HCT116 (cell line): ENCODE measurements around the gene LAMTOR5. TPM values are rescaled to one million over a fixed set of nuclear protein-coding genes. Genes with fewer than 3 reads are reported as not detected.

ENCODE experiments used
- ATAC-seq: fragments of 200-7000 bp; cut with Tn5 transposase; 2 replicates; pipeline ENCODE4 v1.9.1; 2020; ENCODE audit warnings: mild to moderate bottlenecking, moderate library complexity
- BruUV-seq: library from RNA; stranded (reverse); fragments of 400-500 nt; replicated peaks from 2 replicates; lab custom pipeline; 2021; lab: Mats Ljungman, UMichigan
- CTCF ChIA-PET: fragments of 300-600 bp; sonication (Branson Sonifier 250); formaldehyde crosslinking; loops from one replicate; lab custom pipeline; 2021; ENCODE audit warnings: antibody characterized with exemption; lab: Charles Lee
- POLR2A ChIA-PET: fragments of 300-600, 350-600 bp; sonication (Branson Sonifier 250); formaldehyde crosslinking; loops from one replicate; lab custom pipeline; 2021; ENCODE audit warnings: antibody characterized with exemption; lab: Charles Lee
- RAD21 ChIA-PET, 2 experiments: fragments of 300-600 bp; sonication (Branson Sonifier 250); formaldehyde crosslinking; loops; one replicate each; lab custom pipeline; 2023; ENCODE audit warnings: low total read pairs in 2 of 2; ENCODE audit not compliant: uncharacterized antibody in 2 of 2, unreplicated experiment in 2 of 2, low non-redundant PET in 1 of 2; lab: Charles Lee
- DNase-seq: peaks from one replicate; pipeline ENCODE4 v3.0.0-alpha.2; 2010; ENCODE audit warnings: low read depth, low spot score
- H2AFZ ChIP-seq: fragments of 200-600 bp; shearing (Covaris generic), sonication (generic); 2 replicates; pipeline ENCODE4 v1.6.1; 2017; ENCODE audit warnings: low read depth, mixed run types, mixed read lengths, antibody characterized with exemption, low read length; ENCODE audit not compliant: poor library complexity, severe bottlenecking
- H3K27ac ChIP-seq: 2 replicates; pipeline ENCODE4 v1.5.1; 2012; ENCODE audit warnings: low read depth, low read length
- H3K27me3 ChIP-seq: fragments of 200-600 bp; sonication (generic); 2 replicates; pipeline ENCODE4 v1.6.1; 2016; ENCODE audit warnings: mixed run types, low read length, mixed read lengths; ENCODE audit not compliant: insufficient read depth
- H3K36me3 ChIP-seq, 2 experiments: fragments of 200-500 bp in 1 of 2; fragments of 200-600 bp in 1 of 2; sonication (Bioruptor generic) in 1 of 2; sonication (generic) in 1 of 2; 2 replicates each; pipeline versions ENCODE4 v1.5.1 to v1.6.1; 2014 to 2016; ENCODE audit warnings: low read length in 2 of 2, inconsistent platforms in 1 of 2, mixed read lengths in 1 of 2, mixed run types in 1 of 2; ENCODE audit not compliant: insufficient read depth in 2 of 2, control insufficient read depth in 1 of 2
- H3K4me1 ChIP-seq, 2 experiments: fragments of 200-600 bp in 1 of 2; sonication (generic) in 1 of 2; 2 replicates each; pipeline versions ENCODE4 v1.5.1 to v1.6.1; 2012 to 2017; ENCODE audit warnings: low read length in 2 of 2, inconsistent platforms in 1 of 2, mild to moderate bottlenecking in 1 of 2, mixed read lengths in 1 of 2, mixed run types in 1 of 2, moderate library complexity in 1 of 2; ENCODE audit not compliant: insufficient read depth in 2 of 2, control insufficient read depth in 1 of 2
- H3K4me2 ChIP-seq: fragments of 200-600 bp; sonication (generic); 2 replicates; pipeline ENCODE4 v1.6.1; 2017; ENCODE audit warnings: mixed run types, low read length, mixed read lengths
- H3K4me3 ChIP-seq, 2 experiments: fragments of 200-600 bp in 1 of 2; sonication (generic) in 1 of 2; replicated peaks in 1 of 2; 2 replicates each; pipeline ENCODE4 v1.5.1; 2011 to 2016; ENCODE audit warnings: low read length in 2 of 2, control low read depth in 1 of 2, low read depth in 1 of 2, mild to moderate bottlenecking in 1 of 2, mixed read lengths in 1 of 2, mixed run types in 1 of 2
- H3K79me2 ChIP-seq: fragments of 200-600 bp; sonication (generic); 2 replicates; pipeline ENCODE4 v1.6.1; 2017; ENCODE audit warnings: mild to moderate bottlenecking, mixed run types, low read length, moderate library complexity, mixed read lengths; ENCODE audit not compliant: insufficient read depth
- H3K9ac ChIP-seq: fragments of 200-600 bp; sonication (generic); 2 replicates; pipeline ENCODE4 v1.6.1; 2016; ENCODE audit warnings: low read length, mixed read lengths
- H3K9me2 ChIP-seq: fragments of 200-600 bp; sonication (generic), shearing (Covaris generic); 2 replicates; pipeline ENCODE4 v1.6.1; 2017; ENCODE audit warnings: mixed run types, mild to moderate bottlenecking, moderate library complexity; ENCODE audit not compliant: insufficient read depth
- H3K9me3 ChIP-seq, 2 experiments: fragments of 200-500 bp in 1 of 2; fragments of 200-600 bp in 1 of 2; sonication (Bioruptor generic) in 1 of 2; sonication (generic) in 1 of 2; 2 replicates each; pipeline ENCODE4 v1.6.1; 2014 to 2017; ENCODE audit warnings: low read length in 2 of 2, mixed read lengths in 2 of 2, inconsistent platforms in 1 of 2, low read depth in 1 of 2, mild to moderate bottlenecking in 1 of 2, mixed run types in 1 of 2, moderate library complexity in 1 of 2; ENCODE audit not compliant: control insufficient read depth in 1 of 2, insufficient read depth in 1 of 2
- H4K20me1 ChIP-seq: fragments of 200-600 bp; sonication (generic), shearing (Covaris generic); 2 replicates; pipeline ENCODE4 v1.6.1; 2017; ENCODE audit warnings: mixed run types, mild to moderate bottlenecking, moderate library complexity; ENCODE audit not compliant: insufficient read depth
- ATF3 ChIP-seq: IDR thresholded peaks from 2 replicates; pipeline ENCODE4 v1.6.1; 2012
- CBX3 ChIP-seq: IDR thresholded peaks from 2 replicates; pipeline ENCODE4 v1.6.1; 2012; ENCODE audit warnings: low read depth
- EGR1 ChIP-seq: IDR thresholded peaks from 2 replicates; pipeline ENCODE4 v1.6.1; 2012; ENCODE audit warnings: low read depth
- ELF1 ChIP-seq: IDR thresholded peaks from 2 replicates; pipeline ENCODE4 v1.6.1; 2012; ENCODE audit warnings: low read depth, borderline replicate concordance
- EZH2 ChIP-seq: fragments of 200-600 bp; sonication (generic); IDR thresholded peaks from 2 replicates; pipeline ENCODE4 v1.6.1; 2017; ENCODE audit warnings: antibody characterized with exemption, mixed run types
- EZH2phosphoT487 ChIP-seq: fragments of 200-600 bp; IDR thresholded peaks from 2 replicates; pipeline ENCODE4 v1.6.1; 2018; ENCODE audit warnings: antibody characterized with exemption, borderline replicate concordance
- FOSL1 ChIP-seq: IDR thresholded peaks from 2 replicates; pipeline ENCODE4 v1.6.1; 2012; ENCODE audit warnings: low read depth
- MAX ChIP-seq: IDR thresholded peaks from 2 replicates; pipeline ENCODE4 v1.6.1; 2012
- POLR2A ChIP-seq: IDR thresholded peaks from 2 replicates; pipeline ENCODE4 v1.7.0; 2011; ENCODE audit warnings: borderline replicate concordance; ENCODE audit not compliant: insufficient read depth, insufficient read length; ENCODE audit errors: extremely low read depth
- RAD21 ChIP-seq: IDR thresholded peaks from 2 replicates; pipeline ENCODE4 v1.6.1; 2012; ENCODE audit warnings: low read depth, mild to moderate bottlenecking
- REST ChIP-seq: IDR thresholded peaks from 2 replicates; pipeline ENCODE4 v1.6.1; 2012; ENCODE audit warnings: low read depth
- SP1 ChIP-seq: IDR thresholded peaks from 2 replicates; pipeline ENCODE4 v1.6.1; 2012; ENCODE audit warnings: low read depth
- SRF ChIP-seq: IDR thresholded peaks from 2 replicates; pipeline ENCODE4 v1.6.1; 2012; ENCODE audit warnings: low read depth
- TCF7L2 ChIP-seq: IDR thresholded peaks from 2 replicates; pipeline ENCODE4 v1.7.0; 2011; ENCODE audit warnings: borderline replicate concordance, inconsistent platforms; ENCODE audit not compliant: insufficient read depth, insufficient read length; ENCODE audit errors: extremely low read depth
- YY1 ChIP-seq: IDR thresholded peaks from 2 replicates; pipeline ENCODE4 v1.6.1; 2011; ENCODE audit warnings: low read length, low read depth, moderate library complexity, mild to moderate bottlenecking; ENCODE audit not compliant: insufficient replicate concordance; ENCODE audit errors: extremely low read depth
- ZFX ChIP-seq: fragments of 450-650 bp; IDR thresholded peaks from 2 replicates; pipeline ENCODE4 v1.6.1; 2017
- ZNF274 ChIP-seq: fragments of 200-500 bp; sonication (Bioruptor generic); IDR thresholded peaks from 2 replicates; pipeline ENCODE4 v1.6.1; 2014; ENCODE audit warnings: mild to moderate bottlenecking, low read depth, low read length, inconsistent platforms
- intact Hi-C: fragments of 100-400 bp; cut with micrococcal nuclease; formaldehyde crosslinking; loops from 2 replicates; pipeline ENCODE4 v1.10.0; 2022
- total RNA-seq: library from RNA; stranded (reverse); gene quantifications from one replicate; pipeline ENCODE4 v1.2.1, GENCODE V29; 2021; ENCODE audit not compliant: unreplicated experiment
- TF ChIP-seq, protein P1 (sequence below), 3 experiments: fragments of 200-600 bp in 1 of 3; sonication (generic) in 1 of 3; IDR thresholded peaks in 2 of 3; conservative IDR thresholded peaks in 1 of 3; 2 replicates each; pipeline ENCODE4 v1.5.1; 2012 to 2017; ENCODE audit warnings: low read depth in 2 of 3, low read length in 2 of 3, antibody characterized with exemption in 1 of 3, borderline replicate concordance in 1 of 3, control low read depth in 1 of 3, mild to moderate bottlenecking in 1 of 3, mixed read lengths in 1 of 3, mixed run types in 1 of 3, moderate library complexity in 1 of 3; ENCODE audit not compliant: insufficient read depth in 1 of 3
- TF ChIP-seq, protein P2 (sequence below): IDR thresholded peaks from 2 replicates; pipeline ENCODE4 v1.6.1; 2011; ENCODE audit warnings: mild to moderate bottlenecking, low read length, moderate library complexity; ENCODE audit not compliant: insufficient replicate concordance; ENCODE audit errors: extremely low read depth

LAMTOR5 gene
- total RNA-seq, 1 experiment from 2014 or later = 137 TPM

DNA sequence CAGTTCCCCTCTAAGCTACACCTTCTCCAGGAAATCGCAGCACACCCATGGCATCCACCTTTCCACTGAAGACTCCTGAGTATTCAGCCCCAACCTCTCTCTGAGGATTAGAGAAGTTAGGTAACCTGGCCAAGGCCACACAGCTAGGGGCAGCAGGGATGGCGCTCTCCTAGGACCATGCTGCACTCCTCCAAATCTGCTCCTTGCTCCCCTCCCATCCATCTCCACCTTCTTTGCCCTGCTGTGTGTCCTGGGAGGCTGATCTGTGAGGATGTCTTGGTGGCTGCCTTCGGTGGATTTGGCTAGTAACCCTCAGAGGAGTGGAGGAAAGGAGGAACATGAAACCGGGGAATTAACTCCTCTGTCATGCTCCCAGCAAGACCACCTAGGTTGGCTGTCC lies 23.4 kb upstream of the LAMTOR5 start:
- no peak for TF ChIP-seq RAD21
- no peak for TF ChIP-seq EZH2phosphoT487
- no peak for TF ChIP-seq REST
- no peak for TF ChIP-seq FOSL1
- no peak for TF ChIP-seq EZH2
- no peak for TF ChIP-seq POLR2A
- TF ChIP-seq, protein P1, sequence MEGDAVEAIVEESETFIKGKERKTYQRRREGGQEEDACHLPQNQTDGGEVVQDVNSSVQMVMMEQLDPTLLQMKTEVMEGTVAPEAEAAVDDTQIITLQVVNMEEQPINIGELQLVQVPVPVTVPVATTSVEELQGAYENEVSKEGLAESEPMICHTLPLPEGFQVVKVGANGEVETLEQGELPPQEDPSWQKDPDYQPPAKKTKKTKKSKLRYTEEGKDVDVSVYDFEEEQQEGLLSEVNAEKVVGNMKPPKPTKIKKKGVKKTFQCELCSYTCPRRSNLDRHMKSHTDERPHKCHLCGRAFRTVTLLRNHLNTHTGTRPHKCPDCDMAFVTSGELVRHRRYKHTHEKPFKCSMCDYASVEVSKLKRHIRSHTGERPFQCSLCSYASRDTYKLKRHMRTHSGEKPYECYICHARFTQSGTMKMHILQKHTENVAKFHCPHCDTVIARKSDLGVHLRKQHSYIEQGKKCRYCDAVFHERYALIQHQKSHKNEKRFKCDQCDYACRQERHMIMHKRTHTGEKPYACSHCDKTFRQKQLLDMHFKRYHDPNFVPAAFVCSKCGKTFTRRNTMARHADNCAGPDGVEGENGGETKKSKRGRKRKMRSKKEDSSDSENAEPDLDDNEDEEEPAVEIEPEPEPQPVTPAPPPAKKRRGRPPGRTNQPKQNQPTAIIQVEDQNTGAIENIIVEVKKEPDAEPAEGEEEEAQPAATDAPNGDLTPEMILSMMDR (IDR thresholded peaks at IDR 0.05 in 2 of 3, conservative IDR thresholded peaks at IDR 0.05 in 1 of 3; ENCODE audit: borderline replicate concordance in 1 of 3, insufficient read depth in 1 of 3, low read depth in 2 of 3, low read length in 2 of 3) = no peak
- no peak for TF ChIP-seq SP1
- TF ChIP-seq TCF7L2 = no peak
- no peak for TF ChIP-seq EGR1
- no peak for TF ChIP-seq SRF
- no peak for TF ChIP-seq MAX
- no peak for TF ChIP-seq ZFX
- TF ChIP-seq YY1 = no peak
- no peak for TF ChIP-seq CBX3
- TF ChIP-seq ATF3 = no peak
- no peak for TF ChIP-seq ZNF274
- TF ChIP-seq ELF1 = no peak
- TF ChIP-seq, protein P2, sequence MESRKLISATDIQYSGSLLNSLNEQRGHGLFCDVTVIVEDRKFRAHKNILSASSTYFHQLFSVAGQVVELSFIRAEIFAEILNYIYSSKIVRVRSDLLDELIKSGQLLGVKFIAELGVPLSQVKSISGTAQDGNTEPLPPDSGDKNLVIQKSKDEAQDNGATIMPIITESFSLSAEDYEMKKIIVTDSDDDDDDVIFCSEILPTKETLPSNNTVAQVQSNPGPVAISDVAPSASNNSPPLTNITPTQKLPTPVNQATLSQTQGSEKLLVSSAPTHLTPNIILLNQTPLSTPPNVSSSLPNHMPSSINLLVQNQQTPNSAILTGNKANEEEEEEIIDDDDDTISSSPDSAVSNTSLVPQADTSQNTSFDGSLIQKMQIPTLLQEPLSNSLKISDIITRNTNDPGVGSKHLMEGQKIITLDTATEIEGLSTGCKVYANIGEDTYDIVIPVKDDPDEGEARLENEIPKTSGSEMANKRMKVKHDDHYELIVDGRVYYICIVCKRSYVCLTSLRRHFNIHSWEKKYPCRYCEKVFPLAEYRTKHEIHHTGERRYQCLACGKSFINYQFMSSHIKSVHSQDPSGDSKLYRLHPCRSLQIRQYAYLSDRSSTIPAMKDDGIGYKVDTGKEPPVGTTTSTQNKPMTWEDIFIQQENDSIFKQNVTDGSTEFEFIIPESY = no peak
- TF ChIP-seq, all 23 proteins: peak for 0
- Histone ChIP-seq H4K20me1 (no peaks in the 10 kb centered on the region), H3K36me3 (no peaks in the 10 kb centered on the region), H3K4me3 (no peak overlapping the region), H3K4me2 (no peak overlapping the region), H3K27me3 (0 out of 2 replicates have a peak, but pooled peaks cover 6% of the 10 kb centered on the region), H2AFZ (no peak overlapping the region), H3K79me2 (no peaks in the 10 kb centered on the region), H3K9me2 (no peaks in the 10 kb centered on the region), H3K9ac (no peak overlapping the region), H3K4me1 (peaks cover 13 to 22% of the 10 kb centered on the region in 2 experiments), H3K9me3 (no peaks in the 10 kb centered on the region), H3K27ac (no peak overlapping the region)
- RAD21 ChIA-PET = no interaction called here
- intact Hi-C loops = no loop called here
- no TSS peak for BruUV-seq
- DNase-seq (no peak), ATAC-seq (no peak)
- CTCF ChIA-PET = interaction anchor here (1.3 kb wide), 1 partner anchor 223 kb away, joined by 3 read pairs; no protein-coding TSS in a partner anchor
- POLR2A ChIA-PET = no interaction called here
